NCI-H1417 treated with DMSO at 0.1 percent for 48 hours (cell line): ENCODE results near the gene CDKN2B-AS1.
"Not testable (repeated sequence)": the region's sequence is repeated elsewhere in the genome, so short reads cannot be mapped to it uniquely, and the experiment has no call there.

Source experiments
- DNase-seq: peaks from one replicate; lab custom pipeline; 2025; lab: John Stamatoyannopoulos, UW

Gene CDKN2B-AS1

GRCh38 chr9:22043928-22044327, 49.3 kb downstream of the CDKN2B-AS1 start:
- DNase-seq = no peak

- no peak for DNase-seq
Observed at GRCh38 chr9:22044583-22044982, 50.0 kb downstream of the CDKN2B-AS1 start.

- DNase-seq = no peak
Observed at GRCh38 chr9:22045423-22045822, 50.8 kb downstream of the CDKN2B-AS1 start.

GRCh38 chr9:22046243-22046885, 51.8 kb downstream of the CDKN2B-AS1 start:
- DNase-seq = no peak

GRCh38 chr9:22047596-22047995, 53.0 kb downstream of the CDKN2B-AS1 start:
- no peak for DNase-seq

GRCh38 chr9:22049411-22049810, 54.8 kb downstream of the CDKN2B-AS1 start:
- no peak for DNase-seq

- DNase-seq = no peak
Observed at GRCh38 chr9:22050924-22051323, 56.3 kb downstream of the CDKN2B-AS1 start.

- DNase-seq = no peak
Observed at GRCh38 chr9:22052376-22052945, 57.9 kb downstream of the CDKN2B-AS1 start.

GRCh38 chr9:22053178-22053577, 58.6 kb downstream of the CDKN2B-AS1 start:
- no peak for DNase-seq

- no peak for DNase-seq
Observed at GRCh38 chr9:22054076-22054475, 59.5 kb downstream of the CDKN2B-AS1 start.

- no peak for DNase-seq
Observed at GRCh38 chr9:22054529-22054928, 59.9 kb downstream of the CDKN2B-AS1 start.

GRCh38 chr9:22055090-22055489, 60.5 kb downstream of the CDKN2B-AS1 start:
- DNase-seq = no peak

GRCh38 chr9:22056402-22056801, 61.8 kb downstream of the CDKN2B-AS1 start:
- DNase-seq = no peak

GRCh38 chr9:22057972-22058371, 63.4 kb downstream of the CDKN2B-AS1 start:
- not testable (repeated sequence) for DNase-seq

- DNase-seq = no peak
Observed at GRCh38 chr9:22060831-22061383, 66.3 kb downstream of the CDKN2B-AS1 start.

GRCh38 chr9:22064957-22065356, 70.4 kb downstream of the CDKN2B-AS1 start:
- no peak for DNase-seq

- DNase-seq = no peak
Observed at GRCh38 chr9:22065431-22066200, 71.0 kb downstream of the CDKN2B-AS1 start.

GRCh38 chr9:22067196-22067595, 72.6 kb downstream of the CDKN2B-AS1 start:
- no peak for DNase-seq

GRCh38 chr9:22068369-22068768, 73.8 kb downstream of the CDKN2B-AS1 start:
- no peak for DNase-seq

- no peak for DNase-seq
Observed at GRCh38 chr9:22073349-22073748, 78.8 kb downstream of the CDKN2B-AS1 start.

GRCh38 chr9:22078081-22078480, 83.5 kb downstream of the CDKN2B-AS1 start:
- no peak for DNase-seq

- no peak for DNase-seq
Observed at GRCh38 chr9:22079873-22080341, 85.3 kb downstream of the CDKN2B-AS1 start.
